HG02870 (cell line): Measurements from ENCODE around the gene SYT7.

Experiments used
- ATAC-seq: cut with Tn5 transposase; IDR thresholded peaks from one replicate; pipeline ENCODE4 v1.9.1; 2021; ENCODE audit warnings: mild to moderate bottlenecking, moderate library complexity; ENCODE audit not compliant: unreplicated experiment

Gene SYT7

GRCh38 chr11:61539006-61539405 lies 41.9 kb downstream of the SYT7 start:
- ATAC-seq = no peak

DNA sequence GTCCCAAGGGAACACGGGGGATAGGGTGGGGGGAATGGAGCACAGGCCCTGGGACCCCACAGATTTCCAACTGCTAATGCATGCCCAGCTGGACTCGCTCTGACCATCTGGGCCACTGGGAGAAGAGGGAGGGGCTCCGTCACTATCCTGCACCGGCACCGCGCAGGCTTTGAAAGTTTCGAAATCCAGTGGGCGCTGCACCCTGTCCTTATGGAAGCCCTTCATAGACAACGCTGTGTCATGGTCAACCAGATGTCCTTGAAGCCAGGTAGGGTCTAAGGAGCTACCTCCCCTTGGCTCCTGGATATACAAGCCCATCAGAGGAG lies 42.3 kb downstream of the SYT7 start:
- no peak for ATAC-seq

GRCh38 chr11:61537326-61537725 lies 43.5 kb downstream of the SYT7 start:
- ATAC-seq = no peak

DNA sequence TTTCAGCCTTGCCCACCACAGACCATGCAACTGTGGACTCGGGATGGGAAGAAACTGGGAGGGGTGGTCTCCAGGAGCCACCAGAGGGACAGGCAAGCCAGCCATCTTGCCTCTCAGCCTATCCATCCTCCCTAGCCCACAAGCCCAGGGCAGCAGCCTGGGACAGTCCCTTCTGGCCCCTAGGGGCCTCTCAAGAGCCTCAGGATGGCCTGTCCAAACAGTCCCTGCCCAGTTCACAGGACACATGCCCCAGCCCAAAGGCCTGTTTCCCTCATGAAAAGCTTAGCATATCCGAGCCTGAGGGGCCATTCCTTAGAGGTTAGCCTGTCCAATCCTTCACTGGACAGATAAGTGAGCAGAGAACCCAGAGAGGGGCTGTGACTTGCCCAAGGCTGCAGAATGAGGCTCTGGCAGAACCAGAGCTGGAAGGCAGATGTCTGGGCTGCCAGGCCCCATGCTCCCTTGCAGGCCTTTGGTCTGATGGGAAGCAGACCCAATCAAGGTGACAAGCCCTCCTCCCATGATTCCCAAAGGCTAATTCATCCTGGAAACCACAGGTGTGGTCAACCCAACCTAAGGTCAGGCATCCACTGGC lies 44.1 kb downstream of the SYT7 start:
- no peak for ATAC-seq

DNA sequence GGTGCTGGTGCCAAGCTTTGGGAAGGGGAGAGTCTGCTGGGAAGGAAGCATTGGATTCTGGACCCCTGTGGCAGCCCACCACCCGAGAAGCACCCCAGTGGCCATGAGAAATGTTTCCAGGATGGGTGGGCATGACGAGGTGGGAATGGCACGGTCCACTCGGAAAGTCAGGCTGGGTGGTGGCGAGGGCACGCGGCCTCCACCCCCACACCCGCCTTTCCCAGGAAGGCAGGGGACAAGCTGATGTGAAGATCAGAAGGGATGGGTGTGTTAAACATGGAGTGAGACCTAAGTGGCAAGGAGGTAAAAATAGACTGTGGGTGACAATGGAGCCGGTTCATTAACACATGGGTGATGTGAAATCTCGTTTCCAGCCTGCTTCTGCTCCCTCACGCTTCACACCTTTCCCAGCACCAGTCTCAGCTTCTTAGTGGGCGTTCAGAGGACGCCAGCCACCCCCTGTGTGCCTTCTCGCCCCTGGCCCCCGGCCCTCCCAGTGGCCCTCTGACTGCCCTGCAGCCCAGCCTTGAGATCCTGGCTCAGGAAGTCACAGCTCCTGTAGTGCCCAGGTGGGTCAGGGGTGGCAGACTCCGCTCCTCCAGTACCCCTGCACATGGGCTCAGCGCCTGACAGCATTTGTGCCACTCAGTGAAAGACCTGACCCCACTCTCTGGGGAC lies 44.7 kb downstream of the SYT7 start:
- no peak for ATAC-seq

DNA sequence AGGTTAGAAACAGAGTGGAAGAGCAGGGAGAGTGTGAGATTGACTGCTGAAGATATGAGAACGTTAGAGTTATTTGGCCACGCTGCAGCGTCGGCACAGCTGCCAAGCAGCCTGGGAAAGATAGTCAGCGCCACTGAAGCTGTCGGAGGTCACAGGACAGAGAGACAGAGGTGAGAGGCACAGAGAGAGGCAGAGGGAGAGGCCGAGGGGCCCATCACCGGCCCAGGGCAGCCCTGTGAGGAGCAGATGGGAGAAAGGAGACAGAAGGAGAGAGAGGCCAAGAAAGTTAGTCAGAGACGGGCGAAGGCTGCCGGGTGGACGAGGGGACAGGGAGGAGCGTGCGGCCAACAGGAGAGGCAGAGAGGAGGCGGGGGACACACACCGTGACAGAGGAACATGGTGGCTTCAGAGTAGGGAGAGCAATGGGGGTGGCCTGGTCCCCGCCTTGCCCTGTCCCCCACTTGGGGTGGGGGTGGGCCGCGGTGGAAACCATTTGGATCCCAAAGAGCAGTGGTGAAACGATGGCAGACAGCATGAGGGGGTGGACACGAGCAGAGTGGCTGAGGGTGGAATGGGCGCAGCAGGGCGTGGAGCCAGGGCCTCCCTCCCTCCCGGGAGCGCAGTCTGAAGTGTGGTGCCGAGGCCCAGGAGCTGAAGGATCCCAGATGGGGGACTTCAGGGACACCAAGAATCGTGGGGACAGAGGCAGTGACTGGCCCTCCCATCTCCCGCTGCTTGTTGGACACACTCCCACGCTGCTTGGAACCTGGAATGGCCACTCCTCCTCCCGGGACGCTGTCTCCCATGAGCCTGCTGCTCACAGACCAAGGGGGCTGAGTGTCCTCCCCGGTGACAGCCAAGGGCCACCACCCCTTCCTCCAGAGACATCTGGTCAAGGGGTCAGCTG lies 45.7 kb downstream of the SYT7 start:
- no peak for ATAC-seq

DNA sequence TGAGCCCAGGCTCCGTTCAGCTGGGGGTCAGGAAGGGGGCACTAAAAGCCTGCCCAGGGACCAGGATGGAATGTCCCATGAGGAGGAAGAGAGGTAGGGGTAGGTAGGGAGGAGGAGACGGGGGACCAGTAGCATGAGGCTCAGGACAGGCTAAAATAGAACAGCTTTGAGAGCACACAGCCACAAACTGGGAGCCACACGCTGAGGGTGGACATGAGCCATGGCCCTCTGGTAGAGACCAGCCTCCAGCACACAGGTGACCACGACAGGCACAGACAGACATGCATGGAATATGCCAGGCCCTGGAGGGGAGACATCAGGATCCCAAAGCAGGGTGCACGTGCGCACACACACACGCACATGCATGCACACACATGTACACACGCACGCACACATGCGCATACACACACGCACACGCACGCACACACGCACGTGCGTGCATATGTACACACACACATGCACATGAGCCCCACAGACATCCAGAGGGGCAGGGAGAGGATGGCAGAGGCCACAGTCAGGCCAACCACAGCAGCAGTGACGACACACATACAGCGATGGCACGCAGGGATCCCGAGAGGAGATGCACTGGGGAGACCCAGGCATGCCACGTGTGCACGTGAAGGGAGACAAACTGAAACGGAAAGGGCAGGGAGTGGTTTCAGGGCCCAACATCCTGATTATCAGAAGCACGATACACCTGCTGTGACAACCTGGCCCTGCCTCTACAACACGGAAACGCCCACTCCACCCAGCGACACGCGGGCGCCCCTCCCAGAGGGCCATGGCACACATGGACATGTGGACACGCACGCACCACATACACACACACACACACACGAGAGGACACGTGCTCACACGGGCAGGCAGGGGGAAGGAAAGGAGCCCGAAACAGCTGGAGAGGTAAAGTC lies 46.6 kb downstream of the SYT7 start:
- ATAC-seq = no peak

- ATAC-seq = no peak
Measured at GRCh38 chr11:61533401-61533800, 47.5 kb downstream of the SYT7 start.

- ATAC-seq = no peak
Measured at GRCh38 chr11:61533039-61533375, 47.9 kb downstream of the SYT7 start.

DNA sequence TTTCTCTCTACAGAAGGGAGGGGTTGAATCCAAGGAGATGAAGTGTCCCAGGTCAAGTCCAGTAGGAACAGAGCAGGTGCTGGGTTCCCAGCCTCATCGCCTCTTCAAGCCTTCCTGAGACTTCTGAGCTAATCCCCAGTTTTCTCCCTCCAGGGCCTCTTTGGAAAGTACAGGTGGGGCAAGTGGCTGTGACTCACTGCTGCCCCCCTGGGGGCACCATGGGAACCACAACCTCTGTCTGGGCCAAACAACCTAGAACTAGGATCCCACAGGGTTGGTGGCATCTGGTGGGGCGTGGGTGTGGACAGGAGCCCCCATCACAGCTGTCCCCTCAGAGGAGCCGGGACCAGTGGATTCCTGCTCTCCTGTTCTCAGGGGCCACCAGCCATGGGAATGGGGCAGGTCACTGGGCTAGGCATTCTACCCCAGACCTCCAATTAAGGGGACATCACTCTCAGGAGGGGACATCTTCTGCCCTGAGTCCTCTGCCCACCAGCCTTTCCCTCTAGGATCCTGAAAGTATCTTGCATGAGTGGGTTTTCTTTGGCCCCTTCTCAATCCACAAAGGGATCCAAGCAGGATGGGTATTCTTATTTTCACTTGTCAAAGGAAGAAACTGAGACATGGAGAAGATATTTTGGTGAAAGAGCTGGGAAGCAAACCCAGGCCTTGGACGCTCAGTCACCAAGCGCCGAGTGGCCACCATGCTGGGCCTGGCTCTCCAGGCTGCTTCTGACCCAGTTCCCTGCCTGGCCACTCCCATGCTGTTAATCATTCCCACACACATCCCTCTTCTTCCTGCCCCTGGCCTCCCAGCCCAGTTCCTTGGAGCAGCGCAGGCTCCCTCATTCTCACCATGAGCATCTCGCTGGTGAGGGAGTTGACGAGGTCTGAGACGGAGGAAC lies 48.5 kb downstream of the SYT7 start:
- no peak for ATAC-seq

DNA sequence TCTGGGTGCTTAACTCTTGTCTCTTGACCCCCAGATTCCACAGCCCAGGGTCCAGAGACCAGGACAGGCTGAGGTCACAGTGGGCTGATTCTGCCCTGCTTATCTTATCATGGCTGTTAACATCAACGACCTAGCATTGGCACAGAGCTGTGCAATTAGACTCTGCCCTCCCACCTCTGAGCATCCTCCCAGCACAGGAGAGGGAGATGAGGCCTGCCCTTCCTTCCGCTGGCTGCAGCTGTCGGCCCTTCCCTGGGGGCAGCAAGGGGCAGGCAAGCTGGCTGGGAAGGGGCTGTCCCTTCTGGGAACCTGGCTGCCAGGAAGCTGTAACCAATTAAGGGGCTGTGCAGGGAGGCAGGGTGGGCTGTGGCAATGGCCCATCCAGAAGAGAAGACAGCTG lies 49.8 kb downstream of the SYT7 start:
- ATAC-seq = no peak

DNA sequence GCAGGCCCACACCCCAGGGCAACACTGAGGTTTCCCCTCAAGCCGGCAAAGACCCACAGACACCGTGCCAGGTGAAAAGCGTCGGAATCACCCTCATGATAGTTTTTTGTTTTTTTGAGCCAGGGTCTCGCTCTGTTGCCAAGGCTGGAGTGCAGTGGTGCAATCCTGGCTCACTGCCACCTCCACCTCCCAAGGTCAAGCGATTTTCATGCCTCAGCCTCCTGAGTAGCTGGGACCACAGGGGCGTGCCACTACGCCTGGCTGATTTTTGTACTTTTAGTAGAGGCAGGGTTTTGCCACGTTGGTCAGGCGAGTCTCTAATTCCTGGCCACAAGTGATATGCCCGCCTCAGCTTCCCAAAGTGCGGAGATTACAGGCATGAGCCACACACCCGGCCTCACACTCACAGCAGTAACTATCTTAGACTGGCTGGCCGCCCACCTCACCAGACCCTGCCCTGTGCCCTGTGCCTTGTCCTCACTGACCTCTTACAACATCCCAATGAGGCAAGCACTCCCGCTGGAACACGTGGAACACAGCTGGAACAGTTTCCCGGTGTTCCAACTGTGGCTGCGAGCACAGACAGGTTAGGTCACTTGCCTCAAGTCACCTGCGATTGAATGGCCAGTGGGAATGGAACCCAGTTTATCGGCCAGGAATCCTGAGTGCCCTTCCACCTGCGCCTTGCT lies 51.2 kb downstream of the SYT7 start:
- ATAC-seq = no peak

DNA sequence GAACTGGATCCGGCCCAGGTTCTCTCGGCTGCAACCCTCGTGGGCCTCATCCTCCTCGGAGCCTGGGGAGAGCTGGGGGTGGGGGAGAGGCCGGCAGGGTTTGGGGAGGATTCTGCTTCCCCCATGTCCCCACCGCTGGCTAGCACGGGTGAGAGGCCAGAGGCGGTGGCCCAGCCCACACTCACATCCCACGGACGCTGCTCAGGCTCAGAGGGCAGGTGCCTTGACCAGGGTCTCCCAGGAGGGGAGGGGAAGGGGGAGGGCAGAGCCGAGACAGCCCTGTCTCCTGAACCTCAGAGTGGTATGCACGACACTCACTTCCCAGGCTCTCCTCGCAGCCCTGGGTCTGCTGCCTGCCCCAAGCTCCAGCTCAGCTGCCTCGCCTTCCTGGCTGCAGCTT lies 52.8 kb downstream of the SYT7 start:
- no peak for ATAC-seq

- ATAC-seq = no peak
Measured at GRCh38 chr11:61526956-61527731, 53.7 kb downstream of the SYT7 start.

GRCh38 chr11:61526229-61526628 lies 54.6 kb downstream of the SYT7 start:
- ATAC-seq = no peak

GRCh38 chr11:61524963-61525587 lies 55.8 kb downstream of the SYT7 start:
- no peak for ATAC-seq

GRCh38 chr11:61524446-61524845 lies 56.4 kb downstream of the SYT7 start:
- ATAC-seq = no peak

- ATAC-seq = no peak
Measured at GRCh38 chr11:61522881-61523280, 58.0 kb downstream of the SYT7 start.
